HT1080 (cell line): Measurements from ENCODE around the gene TAS1R1. TPM values are rescaled to one million over a fixed set of nuclear protein-coding genes. Genes with fewer than 3 reads are reported as not detected.

Experiments used
- DNase-seq: peaks from one replicate; pipeline ENCODE4 v3.0.0-alpha.2; 2015; ENCODE audit warnings: low read depth
- small RNA-seq: library from RNA; depleted of rRNA; stranded (forward); fragments of <200 nt; gene quantifications from one replicate; pipeline ENCODE3, GENCODE V24; 2014
- total RNA-seq: library from RNA; depleted of rRNA; stranded (reverse); fragments of >200 nt; shearing (Covaris generic); gene quantifications from 2 replicates; pipeline ENCODE4 v1.2.3, GENCODE V29; 2014; rRNA removed

TAS1R1 gene
- total RNA-seq, 1 experiment from 2014 or later, result not detected

DNA sequence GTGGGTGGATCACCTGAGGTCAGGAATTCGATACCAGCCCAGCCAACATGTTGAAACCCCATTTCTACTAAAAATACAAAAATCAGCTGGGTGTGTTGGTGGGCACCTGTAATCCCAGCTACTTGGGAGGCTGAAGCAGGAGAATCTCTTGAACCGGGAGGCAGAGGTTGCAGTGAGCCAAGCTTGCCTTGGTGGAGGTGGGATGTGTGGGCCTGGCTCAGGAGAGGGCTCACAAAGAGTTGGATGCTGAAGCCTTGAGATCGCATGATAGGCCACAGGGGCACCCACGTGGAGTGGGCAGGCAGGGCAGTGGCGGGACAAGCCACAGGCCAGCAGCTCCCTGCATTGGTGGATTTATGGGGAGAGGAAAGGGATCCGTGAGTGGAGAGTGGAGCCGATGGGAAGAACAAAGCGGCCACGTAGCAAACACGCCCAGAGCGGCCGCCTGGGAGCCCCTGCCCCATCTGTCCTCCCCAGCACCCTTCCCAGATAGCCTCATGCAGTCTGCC lies 73.9 kb downstream of the TAS1R1 start:
- DNase-seq, result no peak

Small RNAs within 50 kb of the gene (small RNA-seq; reads per million reads assigned to genes)
- gene RNU6-731P, result not detected

Other genes with a start within 250 kb of the TAS1R1 start
- gene ACOT7, start 161.5 kb upstream of the TAS1R1 start, total RNA-seq, result 101 and 179 TPM in 2 replicates
- gene HES2, start 135.4 kb upstream of the TAS1R1 start, total RNA-seq, result 0.08 and 0.13 TPM in 2 replicates
- not detected in 2 replicates for gene ESPN, start 130.5 kb upstream of the TAS1R1 start, total RNA-seq
- gene TNFRSF25, start 89.1 kb upstream of the TAS1R1 start, total RNA-seq, result 12.9 and 14.7 TPM in 2 replicates
- 20.3 and 20.4 TPM in 2 replicates for gene PLEKHG5, start 63.6 kb upstream of the TAS1R1 start, total RNA-seq
- 35.5 and 44.3 TPM in 2 replicates for gene NOL9, start 794 bp upstream of the TAS1R1 start, total RNA-seq
- 14.4 and 17.1 TPM in 2 replicates for gene ZBTB48, start 24.7 kb downstream of the TAS1R1 start, total RNA-seq
- 32.0 and 34.4 TPM in 2 replicates for gene KLHL21, start 47.6 kb downstream of the TAS1R1 start, total RNA-seq
- 6.9 and 15.4 TPM in 2 replicates for gene PHF13, start 58.4 kb downstream of the TAS1R1 start, total RNA-seq
- gene THAP3, start 69.6 kb downstream of the TAS1R1 start, total RNA-seq, result 20.9 and 22.0 TPM in 2 replicates
- 40.6 and 44.7 TPM in 2 replicates for gene DNAJC11, start 146.5 kb downstream of the TAS1R1 start, total RNA-seq
- 48.1 and 59.2 TPM in 2 replicates for gene CAMTA1, start 230.1 kb downstream of the TAS1R1 start, total RNA-seq